Psoas muscle (tissue), 8 donors: ENCODE results near the gene NTN5. TPM values are rescaled to one million over a fixed set of nuclear protein-coding genes. Genes with fewer than 3 reads are reported as not detected.

Experiments
- ATAC-seq, 4 donors: fragments of 200-7000 bp; cut with Tn5 transposase; one replicate each; pipeline ENCODE4 v1.9.1; 2020; ENCODE audit warnings: moderate library complexity in 3 of 4, mild to moderate bottlenecking in 2 of 4
- DNase-seq, 2 donors: peaks; one replicate each; pipeline ENCODE4 v3.0.0-alpha.2; 2020
- H3K27ac ChIP-seq: fragments of 200-600 bp; one replicate; pipeline ENCODE4 v1.8.0; 2022
- H3K27me3 ChIP-seq, 3 donors: fragments of 200-600 bp in 1 of 3; one replicate each; pipeline versions ENCODE4 v1.6.1 to v1.8.0; 2013 to 2022; ENCODE audit warnings: low read length in 2 of 3, mild to moderate bottlenecking in 2 of 3, moderate library complexity in 1 of 3; ENCODE audit not compliant: insufficient read depth in 3 of 3
- H3K36me3 ChIP-seq, 2 donors: fragments of 200-600 bp in 1 of 2; one replicate each; pipeline versions ENCODE4 v1.6.1 to v1.8.0; 2013 to 2022; ENCODE audit warnings: low read depth in 1 of 2, mild to moderate bottlenecking in 1 of 2, moderate library complexity in 1 of 2; ENCODE audit not compliant: insufficient read depth in 1 of 2
- H3K4me1 ChIP-seq: fragments of 200-600 bp; one replicate; pipeline ENCODE4 v1.8.0; 2022
- H3K4me3 ChIP-seq: fragments of 200-600 bp; one replicate; pipeline ENCODE4 v1.8.0; 2022; ENCODE audit warnings: mild to moderate bottlenecking
- H3K9me3 ChIP-seq: fragments of 200-600 bp; one replicate; pipeline ENCODE4 v1.8.0; 2022
- WGBS, 3 donors: extraction: QIAGEN DNeasy Blood & Tissue Kit; methylation state at CpG; one replicate each; pipeline versions ENCODE4 v1.1.6 to v1.1.7; 2013; 5-methylcytosine and 5-hydroxymethylcytosine counted together
- intact Hi-C, 2 donors: fragments of 100-400 bp; cut with DNase I; formaldehyde crosslinking; loops; one replicate each; pipeline versions ENCODE4 v1.11.0 to v1.14.2; 2022
- polyA plus RNA-seq, 3 donors: library from polyadenylated mRNA; stranded (reverse); fragments of 200-250 nt; gene quantifications; one replicate each; pipeline ENCODE4 v1.2.3, GENCODE V29; 2013
- total RNA-seq, 4 donors: library from RNA; stranded (reverse); fragmentation: NEBNext Ultra II Directional in 2 of 4; extraction: Animal tissue kit (Norgen Biotek cat#: 25700) in 2 of 4; gene quantifications; one replicate each; pipeline versions ENCODE4 v1.2.1 to v1.2.4, GENCODE V29; 2021 to 2023
- TF ChIP-seq, protein P1 (sequence below): fragments of 200-600 bp; IDR thresholded peaks from one replicate; pipeline ENCODE4 v1.8.0; 2022; ENCODE audit warnings: antibody characterized with exemption
- donor health status: healthy with polysubstance abuse.
- donor health status: DM: no; HTN: no; CAD: no; lungs with moderate emphysema.
- donor health status: Bipolar disorder and iron deficiency.
- donor health status: healthy.
- donor health status: DM: yes; HTN: yes; CAD: no.
- donor health status: DM: no; HTN: no; CAD: no.
- donor health status: DM: no; HTN: no; CAD: no.
- donor health status: DM: yes; HTN: yes; CAD: no.

The NTN5 gene
- total and polyA plus RNA-seq, 7 donors = 0.04 to 0.21 TPM; not detected in 5

DNA sequence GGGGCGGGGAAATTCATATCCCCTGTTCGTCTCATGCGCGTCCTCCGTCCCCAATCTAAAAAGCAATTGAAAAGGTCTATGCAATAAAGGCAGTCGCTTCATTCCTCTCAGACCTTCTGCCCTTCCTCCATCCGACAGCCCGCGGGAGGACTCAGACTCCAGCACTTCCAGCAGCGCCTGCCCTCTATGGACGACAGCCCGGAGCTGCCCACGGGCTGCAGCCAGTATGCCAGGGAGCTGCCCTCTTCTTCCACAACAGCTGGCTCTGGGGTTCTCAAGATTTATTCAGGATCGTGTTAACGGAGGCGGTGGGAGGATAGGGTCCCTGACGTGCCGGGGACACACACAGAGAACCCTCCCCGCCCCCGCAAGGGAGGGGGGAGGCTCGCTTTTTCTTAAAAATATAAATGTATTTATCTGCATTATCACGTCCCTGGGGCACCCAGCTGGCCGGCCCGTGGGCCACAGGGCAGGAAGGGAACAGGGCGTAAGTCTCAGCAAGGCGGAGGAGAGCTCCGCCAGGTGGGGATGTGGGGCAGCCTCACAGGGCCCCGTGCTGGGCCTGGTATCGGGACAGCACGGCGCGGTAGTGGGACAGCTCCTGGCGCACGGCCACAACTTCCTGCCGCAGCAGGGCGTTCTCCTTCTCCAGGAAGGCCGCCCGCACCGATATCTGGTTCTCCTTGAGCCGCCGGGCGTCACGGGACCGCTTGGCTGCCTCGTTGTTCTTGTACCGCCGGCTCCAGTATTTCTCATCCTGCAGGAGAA lies 42.3 kb downstream of the NTN5 start:
- ATAC-seq (peak in 1 of 4 donors; percentile 16), DNase-seq (peak; percentile 68 to 84)
- H3K36me3 ChIP-seq = peaks cover 0 to 14% of the 10 kb centered on the region in 2 donors
- no peaks in the 10 kb centered on the region for H3K9me3 ChIP-seq
- 12 to 24% (median 15%) methylated on average over 45 to 47 of the region's 47 CpGs for WGBS, 3 donors
- TF ChIP-seq, protein P1, sequence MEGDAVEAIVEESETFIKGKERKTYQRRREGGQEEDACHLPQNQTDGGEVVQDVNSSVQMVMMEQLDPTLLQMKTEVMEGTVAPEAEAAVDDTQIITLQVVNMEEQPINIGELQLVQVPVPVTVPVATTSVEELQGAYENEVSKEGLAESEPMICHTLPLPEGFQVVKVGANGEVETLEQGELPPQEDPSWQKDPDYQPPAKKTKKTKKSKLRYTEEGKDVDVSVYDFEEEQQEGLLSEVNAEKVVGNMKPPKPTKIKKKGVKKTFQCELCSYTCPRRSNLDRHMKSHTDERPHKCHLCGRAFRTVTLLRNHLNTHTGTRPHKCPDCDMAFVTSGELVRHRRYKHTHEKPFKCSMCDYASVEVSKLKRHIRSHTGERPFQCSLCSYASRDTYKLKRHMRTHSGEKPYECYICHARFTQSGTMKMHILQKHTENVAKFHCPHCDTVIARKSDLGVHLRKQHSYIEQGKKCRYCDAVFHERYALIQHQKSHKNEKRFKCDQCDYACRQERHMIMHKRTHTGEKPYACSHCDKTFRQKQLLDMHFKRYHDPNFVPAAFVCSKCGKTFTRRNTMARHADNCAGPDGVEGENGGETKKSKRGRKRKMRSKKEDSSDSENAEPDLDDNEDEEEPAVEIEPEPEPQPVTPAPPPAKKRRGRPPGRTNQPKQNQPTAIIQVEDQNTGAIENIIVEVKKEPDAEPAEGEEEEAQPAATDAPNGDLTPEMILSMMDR = no peak
- no peaks in the 10 kb centered on the region for H3K27me3 ChIP-seq
- intact Hi-C loops = loop anchor here in 1 of 2 donors (10.0 kb wide), 1 partner anchor 334 kb away; the partner anchor contains the start of gene FTL
- peak overlapping the region; percentile 80 for H3K27ac ChIP-seq
- H3K4me3 ChIP-seq = peak overlapping the region; percentile 42
- H3K4me1 ChIP-seq = peaks cover 49% of the 10 kb centered on the region

DNA sequence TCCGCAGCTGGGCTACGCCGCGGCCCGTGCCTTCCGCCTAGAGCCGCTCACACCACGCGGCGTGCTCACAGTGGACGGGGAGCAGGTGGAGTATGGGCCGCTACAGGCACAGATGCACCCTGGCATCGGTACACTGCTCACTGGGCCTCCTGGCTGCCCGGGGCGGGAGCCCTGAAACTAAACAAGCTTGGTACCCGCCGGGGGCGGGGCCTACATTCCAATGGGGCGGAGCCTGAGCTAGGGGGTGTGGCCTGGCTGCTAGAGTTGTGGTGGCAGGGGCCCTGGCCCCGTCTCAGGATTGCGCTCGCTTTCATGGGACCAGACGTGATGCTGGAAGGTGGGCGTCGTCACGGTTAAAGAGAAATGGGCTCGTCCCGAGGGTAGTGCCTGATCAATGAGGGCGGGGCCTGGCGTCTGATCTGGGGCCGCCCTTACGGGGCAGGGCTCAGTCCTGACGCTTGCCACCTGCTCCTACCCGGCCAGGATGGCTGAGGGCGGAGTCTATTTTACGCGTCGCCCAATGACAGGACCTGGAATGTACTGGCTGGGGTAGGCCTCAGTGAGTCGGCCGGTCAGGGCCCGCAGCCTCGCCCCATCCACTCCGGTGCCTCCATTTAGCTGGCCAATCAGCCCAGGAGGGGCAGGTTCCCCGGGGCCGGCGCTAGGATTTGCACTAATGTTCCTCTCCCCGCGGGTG lies 43.1 kb downstream of the NTN5 start:
- Histone ChIP-seq H3K4me1 (peaks cover 45% of the 10 kb centered on the region), H3K4me3 (peak overlapping the region; percentile 42), H3K9me3 (no peaks in the 10 kb centered on the region), H3K36me3 (peaks cover 0 to 14% of the 10 kb centered on the region in 2 donors), H3K27ac (peak overlapping the region; percentile 80), H3K27me3 (no peaks in the 10 kb centered on the region)
- peak; percentile 33 to 57 (median 50) for ATAC-seq
- 45 to 52% (median 50%) methylated on average over 48 of the region's 48 CpGs for WGBS, 3 donors
- DNase-seq = peak; percentile 73 to 77
- intact Hi-C loops = loop anchor here in 1 of 2 donors (10.0 kb wide), 1 partner anchor 335 kb away; the partner anchor contains the start of gene FTL
- TF ChIP-seq, protein P1 = no peak

DNA sequence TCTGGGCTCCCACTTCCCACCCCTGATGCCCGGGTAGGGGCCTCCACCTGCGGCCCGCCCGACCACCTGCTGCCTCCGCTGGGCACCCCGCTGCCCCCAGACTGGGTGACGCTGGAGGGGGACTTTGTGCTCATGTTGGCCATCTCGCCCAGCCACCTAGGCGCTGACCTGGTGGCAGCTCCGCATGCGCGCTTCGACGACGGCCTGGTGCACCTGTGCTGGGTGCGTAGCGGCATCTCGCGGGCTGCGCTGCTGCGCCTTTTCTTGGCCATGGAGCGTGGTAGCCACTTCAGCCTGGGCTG lies 43.6 kb downstream of the NTN5 start:
- no peak overlapping the region for H3K4me3 ChIP-seq
- TF ChIP-seq, protein P1 = no peak
- intact Hi-C loops = no loop called here
- WGBS, 3 donors = 91% methylated on average over 21 to 22 of the region's 22 CpGs
- no peaks in the 10 kb centered on the region for H3K27me3 ChIP-seq
- no peaks in the 10 kb centered on the region for H3K9me3 ChIP-seq
- peaks cover 40% of the 10 kb centered on the region for H3K4me1 ChIP-seq
- H3K27ac ChIP-seq = peak overlapping the region; percentile 80
- peaks cover 0 to 14% of the 10 kb centered on the region in 2 donors for H3K36me3 ChIP-seq
- DNase-seq (peak in 1 of 2 donors; percentile 55), ATAC-seq (no peak)

DNA sequence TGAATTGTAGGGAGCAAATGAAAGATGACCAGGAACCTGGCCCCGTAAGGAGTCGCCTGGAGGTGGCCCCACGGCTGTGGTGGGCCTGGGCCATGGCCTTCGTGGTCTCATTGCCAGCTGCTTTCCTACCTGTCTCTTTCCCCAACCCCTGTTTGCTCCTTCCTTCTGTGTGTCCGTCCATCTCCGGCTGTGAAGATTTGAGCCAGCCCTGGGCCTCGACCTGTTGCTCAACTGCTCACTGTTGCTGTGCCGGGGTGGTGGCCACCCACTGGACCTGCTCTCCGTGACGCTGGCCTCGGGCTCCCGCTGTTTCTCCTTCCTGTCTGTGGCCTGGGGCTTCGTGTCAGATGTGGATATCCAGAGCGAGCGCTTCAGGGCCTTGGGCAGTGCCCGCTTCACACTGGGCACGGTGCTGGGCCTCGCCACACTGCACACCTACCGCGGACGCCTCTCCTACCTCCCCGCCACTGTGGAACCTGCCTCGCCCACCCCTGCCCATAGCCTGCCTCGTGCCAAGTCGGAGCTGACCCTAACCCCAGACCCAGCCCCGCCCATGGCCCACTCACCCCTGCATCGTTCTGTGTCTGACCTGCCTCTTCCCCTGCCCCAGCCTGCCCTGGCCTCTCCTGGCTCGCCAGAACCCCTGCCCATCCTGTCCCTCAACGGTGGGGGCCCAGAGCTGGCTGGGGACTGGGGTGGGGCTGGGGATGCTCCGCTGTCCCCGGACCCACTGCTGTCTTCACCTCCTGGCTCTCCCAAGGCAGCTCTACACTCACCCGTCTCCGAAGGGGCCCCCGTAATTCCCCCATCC lies 44.1 kb downstream of the NTN5 start:
- Histone ChIP-seq H3K9me3 (no peaks in the 10 kb centered on the region), H3K27me3 (no peaks in the 10 kb centered on the region), H3K4me1 (peaks cover 37% of the 10 kb centered on the region), H3K4me3 (no peak overlapping the region), H3K36me3 (peaks cover 0 to 14% of the 10 kb centered on the region in 2 donors), H3K27ac (no peak overlapping the region)
- TF ChIP-seq, protein P1 = no peak
- DNase-seq (peak in 1 of 2 donors; percentile 65), ATAC-seq (no peak)
- WGBS, 3 donors = 74 to 81% (median 77%) methylated on average over 32 to 34 of the region's 34 CpGs
- intact Hi-C loops = no loop called here
